ENCODE data around the gene BRIP1.
"Not testable (repeated sequence)": the region's sequence is repeated elsewhere in the genome, so short reads cannot be mapped to it uniquely, and the experiment has no call there.

BRIP1 gene

GRCh38 chr17:61723183-61723582, 140.1 kb downstream of the BRIP1 start:
- DNase-seq = no peak

- no peak for DNase-seq
These were observed 140.9 kb downstream of the BRIP1 start for GRCh38 chr17:61722398-61722797.

GRCh38 chr17:61720016-61720795, 143.1 kb downstream of the BRIP1 start:
- no peak for DNase-seq

GRCh38 chr17:61719220-61719619, 144.1 kb downstream of the BRIP1 start:
- DNase-seq = not testable (repeated sequence)

- DNase-seq = no peak
These were observed 145.3 kb downstream of the BRIP1 start for GRCh38 chr17:61718022-61718421.

GRCh38 chr17:61717352-61717751, 146.0 kb downstream of the BRIP1 start:
- no peak for DNase-seq

- no peak for DNase-seq
These were observed 147.0 kb downstream of the BRIP1 start for GRCh38 chr17:61716225-61716829.

- DNase-seq = no peak
These were observed 148.0 kb downstream of the BRIP1 start for GRCh38 chr17:61715348-61715747.

GRCh38 chr17:61714300-61714699, 149.0 kb downstream of the BRIP1 start:
- DNase-seq = no peak

- no peak for DNase-seq
These were observed 150.3 kb downstream of the BRIP1 start for GRCh38 chr17:61713035-61713434.

- DNase-seq = no peak
These were observed 152.8 kb downstream of the BRIP1 start for GRCh38 chr17:61710546-61710945.

GRCh38 chr17:61709567-61709966, 153.8 kb downstream of the BRIP1 start:
- no peak for DNase-seq

GRCh38 chr17:61704935-61705449, 158.3 kb downstream of the BRIP1 start:
- no peak for DNase-seq

- DNase-seq = no peak
These were observed 160.9 kb downstream of the BRIP1 start for GRCh38 chr17:61702450-61702849.

GRCh38 chr17:61701978-61702377, 161.3 kb downstream of the BRIP1 start:
- no peak for DNase-seq

GRCh38 chr17:61701334-61701733, 162.0 kb downstream of the BRIP1 start:
- no peak for DNase-seq

GRCh38 chr17:61700252-61700651, 163.1 kb downstream of the BRIP1 start:
- no peak for DNase-seq

GRCh38 chr17:61699694-61700093, 163.6 kb downstream of the BRIP1 start:
- DNase-seq = no peak

GRCh38 chr17:61699032-61699431, 164.3 kb downstream of the BRIP1 start:
- DNase-seq = no peak

GRCh38 chr17:61698244-61698643, 165.1 kb downstream of the BRIP1 start:
- no peak for DNase-seq

- no peak for DNase-seq
These were observed 167.5 kb downstream of the BRIP1 start for GRCh38 chr17:61695779-61696337.

GRCh38 chr17:61694095-61694494, 169.2 kb downstream of the BRIP1 start:
- no peak for DNase-seq

- no peak for DNase-seq
These were observed 173.6 kb downstream of the BRIP1 start for GRCh38 chr17:61689610-61690180.

GRCh38 chr17:61687769-61688168, 175.6 kb downstream of the BRIP1 start:
- DNase-seq = no peak

Measured in stimulated activated CD4-positive, alpha-beta T cell treated with anti-CD3 and anti-CD28 coated beads, Interleukin-4, amount 100 ng/mL, for 4 hours (primary cell).